Measurements from ENCODE around the gene ODF2. TPM values are rescaled to one million over a fixed set of nuclear protein-coding genes. Genes with fewer than 3 reads are reported as not detected.
A peak's percentile ranks its signal among the peaks of the same experiment; 100 is the strongest.

ODF2 gene
- total and polyA plus RNA-seq, 10 of the 15 experiments (the other 5 are each of a cell fraction or from before 2014, with no cell fraction given), result 8.7 to 65.1 (median 38.5) TPM

DNA sequence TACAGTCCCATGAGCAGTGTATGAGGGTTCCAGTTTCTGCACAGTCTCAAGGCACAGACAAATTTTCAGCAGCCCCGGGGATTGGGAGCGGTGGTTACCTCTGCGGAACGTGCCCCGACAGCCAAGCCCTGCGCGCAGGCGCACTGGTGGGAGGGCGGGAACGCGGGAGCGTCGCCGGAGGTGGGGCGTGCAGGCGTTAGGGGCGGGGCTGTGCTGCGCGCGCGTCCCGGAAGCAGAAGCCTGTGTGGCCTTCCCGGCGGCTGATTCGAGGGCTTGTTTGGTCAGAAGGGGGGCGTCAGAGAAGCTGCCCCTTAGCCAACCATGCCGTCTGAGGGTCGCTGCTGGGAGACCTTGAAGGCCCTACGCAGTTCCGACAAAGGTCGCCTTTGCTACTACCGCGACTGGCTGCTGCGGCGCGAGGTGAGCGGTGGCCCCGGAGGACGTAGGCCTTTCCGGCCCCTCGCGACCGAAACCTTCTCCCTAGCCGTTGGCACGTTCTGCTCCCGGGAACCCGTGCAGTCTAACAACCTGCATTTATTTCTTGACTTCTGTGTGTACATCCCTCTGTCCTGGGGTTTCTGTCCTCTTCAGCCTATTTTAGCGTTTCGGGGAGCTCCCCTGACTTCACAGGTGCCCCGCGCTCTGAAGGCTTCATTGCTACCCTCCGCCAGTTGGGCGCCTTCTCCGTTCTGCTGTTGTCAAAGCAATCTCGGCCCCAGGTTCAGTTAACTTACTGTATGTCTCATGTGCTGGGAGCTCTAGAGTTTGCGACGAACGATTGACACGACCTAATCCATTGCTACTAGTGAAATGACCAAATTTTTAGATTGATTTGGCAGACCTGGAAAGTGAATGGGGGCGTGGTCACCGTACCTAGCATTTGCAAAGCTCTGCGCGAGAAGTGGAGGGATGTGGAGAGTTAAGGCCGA, 48.9 kb downstream of the ODF2 start, which contains the start of gene GLE1 (continued):
- TF ChIP-seq RAD51 (IDR thresholded peaks at IDR 0.05), result no peak
- TF ChIP-seq, protein P1, sequence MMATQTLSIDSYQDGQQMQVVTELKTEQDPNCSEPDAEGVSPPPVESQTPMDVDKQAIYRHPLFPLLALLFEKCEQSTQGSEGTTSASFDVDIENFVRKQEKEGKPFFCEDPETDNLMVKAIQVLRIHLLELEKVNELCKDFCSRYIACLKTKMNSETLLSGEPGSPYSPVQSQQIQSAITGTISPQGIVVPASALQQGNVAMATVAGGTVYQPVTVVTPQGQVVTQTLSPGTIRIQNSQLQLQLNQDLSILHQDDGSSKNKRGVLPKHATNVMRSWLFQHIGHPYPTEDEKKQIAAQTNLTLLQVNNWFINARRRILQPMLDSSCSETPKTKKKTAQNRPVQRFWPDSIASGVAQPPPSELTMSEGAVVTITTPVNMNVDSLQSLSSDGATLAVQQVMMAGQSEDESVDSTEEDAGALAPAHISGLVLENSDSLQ (IDR thresholded peaks at IDR 0.05), result no peak
- TF ChIP-seq SUZ12 (IDR thresholded peaks at IDR 0.05; ENCODE audit: unreplicated experiment), result no peak
- TF ChIP-seq POLR2A (IDR thresholded peaks at IDR 0.05; ENCODE audit: low read depth, low read length), result peak; percentile 87
- TF ChIP-seq, protein P2, sequence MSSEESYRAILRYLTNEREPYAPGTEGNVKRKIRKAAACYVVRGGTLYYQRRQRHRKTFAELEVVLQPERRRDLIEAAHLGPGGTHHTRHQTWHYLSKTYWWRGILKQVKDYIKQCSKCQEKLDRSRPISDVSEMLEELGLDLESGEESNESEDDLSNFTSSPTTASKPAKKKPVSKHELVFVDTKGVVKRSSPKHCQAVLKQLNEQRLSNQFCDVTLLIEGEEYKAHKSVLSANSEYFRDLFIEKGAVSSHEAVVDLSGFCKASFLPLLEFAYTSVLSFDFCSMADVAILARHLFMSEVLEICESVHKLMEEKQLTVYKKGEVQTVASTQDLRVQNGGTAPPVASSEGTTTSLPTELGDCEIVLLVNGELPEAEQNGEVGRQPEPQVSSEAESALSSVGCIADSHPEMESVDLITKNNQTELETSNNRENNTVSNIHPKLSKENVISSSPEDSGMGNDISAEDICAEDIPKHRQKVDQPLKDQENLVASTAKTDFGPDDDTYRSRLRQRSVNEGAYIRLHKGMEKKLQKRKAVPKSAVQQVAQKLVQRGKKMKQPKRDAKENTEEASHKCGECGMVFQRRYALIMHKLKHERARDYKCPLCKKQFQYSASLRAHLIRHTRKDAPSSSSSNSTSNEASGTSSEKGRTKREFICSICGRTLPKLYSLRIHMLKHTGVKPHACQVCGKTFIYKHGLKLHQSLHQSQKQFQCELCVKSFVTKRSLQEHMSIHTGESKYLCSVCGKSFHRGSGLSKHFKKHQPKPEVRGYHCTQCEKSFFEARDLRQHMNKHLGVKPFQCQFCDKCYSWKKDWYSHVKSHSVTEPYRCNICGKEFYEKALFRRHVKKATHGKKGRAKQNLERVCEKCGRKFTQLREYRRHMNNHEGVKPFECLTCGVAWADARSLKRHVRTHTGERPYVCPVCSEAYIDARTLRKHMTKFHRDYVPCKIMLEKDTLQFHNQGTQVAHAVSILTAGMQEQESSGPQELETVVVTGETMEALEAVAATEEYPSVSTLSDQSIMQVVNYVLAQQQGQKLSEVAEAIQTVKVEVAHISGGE (CRISPR knock-in tag; IDR thresholded peaks at IDR 0.05), result no peak
- TF ChIP-seq CEBPB (IDR thresholded peaks at IDR 0.05; ENCODE audit: borderline replicate concordance in 1 of 2, low read depth in 2 of 2, low read length in 2 of 2), result no peak
- TF ChIP-seq, protein P3, sequence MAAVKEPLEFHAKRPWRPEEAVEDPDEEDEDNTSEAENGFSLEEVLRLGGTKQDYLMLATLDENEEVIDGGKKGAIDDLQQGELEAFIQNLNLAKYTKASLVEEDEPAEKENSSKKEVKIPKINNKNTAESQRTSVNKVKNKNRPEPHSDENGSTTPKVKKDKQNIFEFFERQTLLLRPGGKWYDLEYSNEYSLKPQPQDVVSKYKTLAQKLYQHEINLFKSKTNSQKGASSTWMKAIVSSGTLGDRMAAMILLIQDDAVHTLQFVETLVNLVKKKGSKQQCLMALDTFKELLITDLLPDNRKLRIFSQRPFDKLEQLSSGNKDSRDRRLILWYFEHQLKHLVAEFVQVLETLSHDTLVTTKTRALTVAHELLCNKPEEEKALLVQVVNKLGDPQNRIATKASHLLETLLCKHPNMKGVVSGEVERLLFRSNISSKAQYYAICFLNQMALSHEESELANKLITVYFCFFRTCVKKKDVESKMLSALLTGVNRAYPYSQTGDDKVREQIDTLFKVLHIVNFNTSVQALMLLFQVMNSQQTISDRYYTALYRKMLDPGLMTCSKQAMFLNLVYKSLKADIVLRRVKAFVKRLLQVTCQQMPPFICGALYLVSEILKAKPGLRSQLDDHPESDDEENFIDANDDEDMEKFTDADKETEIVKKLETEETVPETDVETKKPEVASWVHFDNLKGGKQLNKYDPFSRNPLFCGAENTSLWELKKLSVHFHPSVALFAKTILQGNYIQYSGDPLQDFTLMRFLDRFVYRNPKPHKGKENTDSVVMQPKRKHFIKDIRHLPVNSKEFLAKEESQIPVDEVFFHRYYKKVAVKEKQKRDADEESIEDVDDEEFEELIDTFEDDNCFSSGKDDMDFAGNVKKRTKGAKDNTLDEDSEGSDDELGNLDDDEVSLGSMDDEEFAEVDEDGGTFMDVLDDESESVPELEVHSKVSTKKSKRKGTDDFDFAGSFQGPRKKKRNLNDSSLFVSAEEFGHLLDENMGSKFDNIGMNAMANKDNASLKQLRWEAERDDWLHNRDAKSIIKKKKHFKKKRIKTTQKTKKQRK (IDR thresholded peaks at IDR 0.05; ENCODE audit: low read depth, low read length), result no peak
- no peak; the same call in 1 of the 2 replicates for TF ChIP-seq PML (IDR thresholded peaks at IDR 0.05; ENCODE audit: low read length)
- TF ChIP-seq CBX5 (IDR thresholded peaks at IDR 0.05; ENCODE audit: low read depth), result no peak
- TF ChIP-seq IKZF2 (IDR thresholded peaks at IDR 0.05), result no peak
- TF ChIP-seq LARP7 (IDR thresholded peaks at IDR 0.05), result peak; percentile 94
- TF ChIP-seq, protein P4, sequence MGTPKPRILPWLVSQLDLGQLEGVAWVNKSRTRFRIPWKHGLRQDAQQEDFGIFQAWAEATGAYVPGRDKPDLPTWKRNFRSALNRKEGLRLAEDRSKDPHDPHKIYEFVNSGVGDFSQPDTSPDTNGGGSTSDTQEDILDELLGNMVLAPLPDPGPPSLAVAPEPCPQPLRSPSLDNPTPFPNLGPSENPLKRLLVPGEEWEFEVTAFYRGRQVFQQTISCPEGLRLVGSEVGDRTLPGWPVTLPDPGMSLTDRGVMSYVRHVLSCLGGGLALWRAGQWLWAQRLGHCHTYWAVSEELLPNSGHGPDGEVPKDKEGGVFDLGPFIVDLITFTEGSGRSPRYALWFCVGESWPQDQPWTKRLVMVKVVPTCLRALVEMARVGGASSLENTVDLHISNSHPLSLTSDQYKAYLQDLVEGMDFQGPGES (IDR thresholded peaks at IDR 0.05), result no peak
- TF ChIP-seq SIN3A (IDR thresholded peaks at IDR 0.05; ENCODE audit: low read depth, low read length), result peak; percentile 89; the same call in 1 of the 2 replicates
- TF ChIP-seq HDGF (IDR thresholded peaks at IDR 0.05), result no peak; the same call in 1 of the 2 replicates
- no peak for TF ChIP-seq FOS (IDR thresholded peaks at IDR 0.05; ENCODE audit: borderline replicate concordance, extremely low read depth, insufficient read length)
- TF ChIP-seq SIX5 (IDR thresholded peaks at IDR 0.05; ENCODE audit: low read depth, low read length, severe bottlenecking), result no peak
- peak; percentile 47 for TF ChIP-seq SP1 (IDR thresholded peaks at IDR 0.05; ENCODE audit: low read depth, low read length)
- TF ChIP-seq BCL11A (IDR thresholded peaks at IDR 0.05; ENCODE audit: low read depth, low read length), result no peak
- no peak for TF ChIP-seq NR2C2 (IDR thresholded peaks at IDR 0.05; ENCODE audit: borderline replicate concordance, control insufficient read depth, insufficient read length, low read depth)
- TF ChIP-seq ZSCAN29 (IDR thresholded peaks at IDR 0.05), result no peak
- TF ChIP-seq NR2C1 (IDR thresholded peaks at IDR 0.05), result peak; percentile 83
- TF ChIP-seq MEF2B (IDR thresholded peaks at IDR 0.05; ENCODE audit: partially characterized antibody, poor library complexity, severe bottlenecking), result peak; percentile 30
- TF ChIP-seq YY1 (IDR thresholded peaks at IDR 0.05; ENCODE audit: low read depth, low read length), result no peak
